ENCODE measurements around the gene MBD2.

The MBD2 gene

DNA sequence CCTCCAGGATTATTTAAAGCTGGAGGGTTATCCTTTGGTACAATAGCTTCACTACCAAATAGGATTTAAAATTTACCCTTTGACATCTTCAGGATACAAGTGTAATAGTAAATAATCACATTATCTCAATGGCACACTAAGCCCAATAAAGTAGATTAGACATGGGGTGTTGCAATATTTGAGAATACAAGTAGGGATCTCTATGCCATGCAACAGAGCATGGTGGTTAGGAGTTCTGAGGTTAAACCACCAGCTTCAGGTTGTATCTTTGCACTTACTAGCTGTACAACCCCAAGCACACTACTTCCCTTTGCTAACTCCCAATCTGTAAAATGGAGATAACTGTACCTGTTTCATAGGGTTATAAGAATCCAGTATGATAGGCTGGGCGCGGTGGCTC, 6.2 kb downstream of the MBD2 start:
- no peaks in the 10 kb centered on the region for H3K27me3 ChIP-seq (ENCODE audit: insufficient read depth, low read depth)
- peaks cover 100% of the 10 kb centered on the region for H3K4me1 ChIP-seq (ENCODE audit: low read depth, poor library complexity, severe bottlenecking)
- peak overlapping the region; percentile 37 for H3K4me2 ChIP-seq
- H2AFZ ChIP-seq (ENCODE audit: low read depth): no peak overlapping the region
- H3K36me3 ChIP-seq (ENCODE audit: insufficient read depth): no peaks in the 10 kb centered on the region; the same call in 1 of the 2 replicates
- H3K4me3 ChIP-seq (IDR thresholded peaks at IDR 0.05; ENCODE audit: insufficient read depth, low read depth, low read length): no peak overlapping the region
- no peak overlapping the region for H3K9ac ChIP-seq
- no peak overlapping the region for H3K27ac ChIP-seq
- TF ChIP-seq CTCF (conservative IDR thresholded peaks at IDR 0.05; ENCODE audit: low read depth, low read length): no peak
- peaks cover 98% of the 10 kb centered on the region for H3K79me2 ChIP-seq (ENCODE audit: insufficient read depth, low read depth)
- H4K20me1 ChIP-seq (ENCODE audit: insufficient read depth): peaks cover 25% of the 10 kb centered on the region

DNA sequence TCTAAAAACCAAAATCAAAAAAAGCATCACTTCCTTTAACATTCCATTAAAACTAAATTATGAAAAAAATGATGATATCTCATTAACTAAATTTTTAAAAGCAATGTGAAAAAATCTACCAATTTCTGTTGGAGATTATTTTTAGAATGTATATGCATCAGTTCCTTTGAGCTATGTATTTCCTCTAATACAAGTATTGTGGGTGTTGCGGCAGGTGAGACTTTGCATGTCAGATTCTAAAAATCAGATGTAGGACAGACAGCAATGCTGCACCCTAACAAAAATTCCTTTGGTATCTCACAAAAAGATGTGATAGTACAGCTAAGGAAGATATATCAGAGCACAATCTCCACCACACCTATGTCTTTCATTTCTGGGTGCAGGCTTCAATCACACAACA, 6.8 kb downstream of the MBD2 start:
- no peak overlapping the region for H2AFZ ChIP-seq (ENCODE audit: low read depth)
- no peak overlapping the region for H3K4me3 ChIP-seq (IDR thresholded peaks at IDR 0.05; ENCODE audit: insufficient read depth, low read depth, low read length)
- H3K27me3 ChIP-seq (ENCODE audit: insufficient read depth, low read depth): no peaks in the 10 kb centered on the region
- no peaks in the 10 kb centered on the region; the same call in 1 of the 2 replicates for H3K36me3 ChIP-seq (ENCODE audit: insufficient read depth)
- H3K79me2 ChIP-seq (ENCODE audit: insufficient read depth, low read depth): peaks cover 98% of the 10 kb centered on the region
- peak overlapping the region; percentile 37; the same call in 1 of the 2 replicates for H3K4me2 ChIP-seq
- H3K9ac ChIP-seq: no peak overlapping the region
- H3K27ac ChIP-seq: no peak overlapping the region
- H4K20me1 ChIP-seq (ENCODE audit: insufficient read depth): peaks cover 25% of the 10 kb centered on the region
- no peak for TF ChIP-seq CTCF (conservative IDR thresholded peaks at IDR 0.05; ENCODE audit: low read depth, low read length)
- peaks cover 98% of the 10 kb centered on the region for H3K4me1 ChIP-seq (ENCODE audit: low read depth, poor library complexity, severe bottlenecking)

DNA sequence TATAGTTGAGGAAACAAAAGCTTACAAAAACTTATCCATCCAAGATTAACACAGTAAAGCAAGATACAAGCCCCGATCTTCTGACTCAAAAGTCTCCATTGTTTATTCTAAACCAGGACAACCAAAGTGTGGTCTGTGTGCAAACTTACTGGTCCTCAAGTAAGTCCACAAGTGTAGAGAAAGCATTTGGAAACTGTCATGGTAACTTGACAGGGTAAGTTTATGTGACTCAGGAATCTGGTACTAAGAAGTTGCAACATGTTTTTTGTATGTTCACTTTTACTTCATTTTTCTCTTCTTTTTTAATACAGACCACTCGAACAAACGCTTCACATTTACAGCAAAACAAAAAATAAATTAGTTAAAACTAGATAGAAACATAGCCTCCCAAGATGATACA, 9.4 kb downstream of the MBD2 start:
- Histone ChIP-seq H3K27ac (no peak overlapping the region), H3K79me2 (ENCODE audit: insufficient read depth, low read depth) (peaks cover 95% of the 10 kb centered on the region), H3K4me3 (IDR thresholded peaks at IDR 0.05; ENCODE audit: insufficient read depth, low read depth, low read length) (no peak overlapping the region), H2AFZ (ENCODE audit: low read depth) (no peak overlapping the region), H3K27me3 (ENCODE audit: insufficient read depth, low read depth) (no peaks in the 10 kb centered on the region), H4K20me1 (ENCODE audit: insufficient read depth) (peaks cover 17% of the 10 kb centered on the region), H3K36me3 (ENCODE audit: insufficient read depth) (no peaks in the 10 kb centered on the region; the same call in none of the 2 replicates), H3K4me1 (ENCODE audit: low read depth, poor library complexity, severe bottlenecking) (peaks cover 96% of the 10 kb centered on the region), H3K4me2 (no peak overlapping the region), H3K9ac (no peak overlapping the region)
- TF ChIP-seq CTCF (conservative IDR thresholded peaks at IDR 0.05; ENCODE audit: low read depth, low read length): no peak

GRCh38 chr18:54210463-54210862, 14.0 kb downstream of the MBD2 start:
- Histone ChIP-seq H4K20me1 (ENCODE audit: insufficient read depth) (no peaks in the 10 kb centered on the region; the same call in 1 of the 2 replicates), H3K9ac (peak overlapping the region; percentile 78; the same call in 1 of the 2 replicates), H3K27me3 (ENCODE audit: insufficient read depth, low read depth) (no peaks in the 10 kb centered on the region), H3K79me2 (ENCODE audit: insufficient read depth, low read depth) (peaks cover 92% of the 10 kb centered on the region), H3K4me3 (IDR thresholded peaks at IDR 0.05; ENCODE audit: insufficient read depth, low read depth, low read length) (no peak overlapping the region), H3K27ac (peak overlapping the region; percentile 98), H2AFZ (ENCODE audit: low read depth) (no peak overlapping the region), H3K4me1 (ENCODE audit: low read depth, poor library complexity, severe bottlenecking) (peaks cover 96% of the 10 kb centered on the region), H3K36me3 (ENCODE audit: insufficient read depth) (no peaks in the 10 kb centered on the region; the same call in 1 of the 2 replicates), H3K4me2 (peak overlapping the region; percentile 97)
- TF ChIP-seq CTCF (conservative IDR thresholded peaks at IDR 0.05; ENCODE audit: low read depth, low read length): no peak
